HG03354 (cell line): Measurements from ENCODE around the gene RELA.

Experiments
- ATAC-seq: cut with Tn5 transposase; IDR thresholded peaks from one replicate; pipeline ENCODE4 v1.9.1; 2021; ENCODE audit warnings: mild to moderate bottlenecking; ENCODE audit not compliant: unreplicated experiment, poor library complexity, severe bottlenecking

The RELA gene

GRCh38 chr11:65636108-65637031, 26.3 kb downstream of the RELA start:
- ATAC-seq, result no peak

- no peak for ATAC-seq
These were observed 27.6 kb downstream of the RELA start for GRCh38 chr11:65634905-65635731.

- ATAC-seq, result no peak
These were observed 28.3 kb downstream of the RELA start for GRCh38 chr11:65634440-65634839.

- no peak for ATAC-seq
These were observed 28.6 kb downstream of the RELA start for GRCh38 chr11:65634109-65634436.

GRCh38 chr11:65633390-65634108, 29.2 kb downstream of the RELA start:
- ATAC-seq, result no peak

- no peak for ATAC-seq
These were observed 32.5 kb downstream of the RELA start for GRCh38 chr11:65630215-65630614.

GRCh38 chr11:65629579-65629978, 33.1 kb downstream of the RELA start:
- ATAC-seq, result no peak

GRCh38 chr11:65627202-65627601, 35.5 kb downstream of the RELA start:
- no peak for ATAC-seq

- peak; percentile 43 for ATAC-seq
These were observed 36.9 kb downstream of the RELA start for GRCh38 chr11:65625628-65626342.

- no peak for ATAC-seq
These were observed 37.6 kb downstream of the RELA start for GRCh38 chr11:65624931-65625627.

- no peak for ATAC-seq
These were observed 38.7 kb downstream of the RELA start for GRCh38 chr11:65623852-65624616.

- ATAC-seq, result no peak
These were observed 39.5 kb downstream of the RELA start for GRCh38 chr11:65623177-65623576.

GRCh38 chr11:65622011-65622410, 40.7 kb downstream of the RELA start:
- ATAC-seq, result no peak

- ATAC-seq, result no peak
These were observed 41.3 kb downstream of the RELA start for GRCh38 chr11:65621460-65621859.

- ATAC-seq, result no peak
These were observed 42.0 kb downstream of the RELA start for GRCh38 chr11:65620666-65621065.

GRCh38 chr11:65619281-65619928, 43.3 kb downstream of the RELA start:
- no peak for ATAC-seq

GRCh38 chr11:65618763-65619162, 44.0 kb downstream of the RELA start:
- no peak for ATAC-seq
